Smooth muscle cell (in vitro differentiated cells): Measurements from ENCODE around the gene ANO2. TPM values are rescaled to one million over a fixed set of nuclear protein-coding genes. Genes with fewer than 3 reads are reported as not detected.

Experiments used
- DNase-seq: peaks from one replicate; lab custom pipeline; 2025; ENCODE audit not compliant: unreplicated experiment; lab: John Stamatoyannopoulos, UW
- H2AFZ ChIP-seq: fragments of 200-600 bp; sonication (generic); 2 replicates; pipeline ENCODE4 v1.6.0; 2016; ENCODE audit warnings: antibody characterized with exemption, low read depth, mild to moderate bottlenecking
- H3F3A ChIP-seq: fragments of 200-600 bp; sonication (generic); 2 replicates; pipeline ENCODE4 v1.6.0; 2017; ENCODE audit warnings: antibody characterized with exemption, low read depth
- H3K27ac ChIP-seq: fragments of 200-600 bp; sonication (generic); 2 replicates; pipeline ENCODE4 v1.5.1; 2016; ENCODE audit warnings: low read depth, mild to moderate bottlenecking
- H3K27me3 ChIP-seq: fragments of 200-600 bp; sonication (generic); 2 replicates; pipeline ENCODE4 v1.6.1; 2016; ENCODE audit warnings: low read depth, mild to moderate bottlenecking
- H3K36me3 ChIP-seq: fragments of 200-600 bp; sonication (generic); 2 replicates; pipeline ENCODE4 v1.5.1; 2016; ENCODE audit warnings: low read depth
- H3K4me1 ChIP-seq: fragments of 200-600 bp; sonication (generic); 2 replicates; pipeline ENCODE4 v1.5.1; 2016; ENCODE audit warnings: low read depth
- H3K4me2 ChIP-seq: fragments of 200-600 bp; sonication (generic); 2 replicates; pipeline ENCODE4 v1.6.0; 2016; ENCODE audit warnings: mild to moderate bottlenecking
- H3K4me3 ChIP-seq: fragments of 200-600 bp; sonication (generic); 2 replicates; pipeline ENCODE4 v1.5.1; 2016; ENCODE audit warnings: mild to moderate bottlenecking
- H3K79me2 ChIP-seq: fragments of 200-600 bp; sonication (generic); 2 replicates; pipeline ENCODE4 v1.6.0; 2016; ENCODE audit warnings: low read depth, mild to moderate bottlenecking
- H3K9ac ChIP-seq: fragments of 200-600 bp; sonication (generic); 2 replicates; pipeline ENCODE4 v1.6.0; 2016; ENCODE audit warnings: low read depth
- H3K9me3 ChIP-seq: fragments of 200-600 bp; sonication (generic); replicated peaks from 2 replicates; pipeline ENCODE4 v1.5.1; 2016; ENCODE audit warnings: low read depth
- H4K20me1 ChIP-seq: fragments of 200-600 bp; sonication (generic); 2 replicates; pipeline ENCODE4 v1.6.0; 2016; ENCODE audit warnings: low read depth
- WGBS: methylation state at CpG from one replicate; pipeline ENCODE4 v1.1.7; 2016; ENCODE audit warnings: low lambda C conversion rate; 5-methylcytosine and 5-hydroxymethylcytosine counted together
- polyA plus RNA-seq: library from polyadenylated mRNA; unstranded; fragments of >200 nt; fragmentation: Nextera tagmentation; extraction: Ambion mirVana; gene quantifications from 2 replicates; pipeline ENCODE4 v1.2.1, GENCODE V29; 2016
- total RNA-seq: library from RNA; depleted of rRNA; stranded (reverse); fragments of >200 nt; gene quantifications from 2 replicates; pipeline ENCODE4 v1.2.3, GENCODE V29; 2014
- TF ChIP-seq, protein P1 (sequence below): fragments of 200-600 bp; sonication (generic); IDR thresholded peaks from 2 replicates; pipeline ENCODE4 v1.5.1; 2017; ENCODE audit warnings: borderline replicate concordance, mild to moderate bottlenecking, antibody characterized with exemption; ENCODE audit not compliant: insufficient read depth, poor library complexity, severe bottlenecking

ANO2 gene
- total and polyA plus RNA-seq, 2 experiments from 2014 or later: 0.18 TPM; not detected in 1

DNA sequence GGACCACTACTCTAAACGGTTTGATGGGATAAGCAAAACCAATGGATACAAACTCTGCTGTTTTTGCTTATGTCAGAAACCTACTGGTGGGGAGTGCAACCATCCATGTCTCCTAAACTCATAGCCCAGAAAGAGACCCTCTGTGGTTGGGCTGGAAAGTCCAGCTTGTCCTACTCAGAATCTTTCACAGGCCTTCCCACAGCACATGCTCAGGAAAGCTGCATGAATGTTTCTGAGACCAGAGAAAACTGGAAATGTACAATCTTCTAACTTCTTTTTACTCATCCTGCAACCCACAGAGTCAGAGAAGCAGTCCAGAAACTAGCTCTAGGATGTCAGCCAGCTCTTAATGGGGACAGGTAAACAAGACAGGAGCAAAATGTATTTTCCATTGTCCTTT lies 73.3 kb downstream of the ANO2 start:
- Histone ChIP-seq H3K4me1 (no peaks in the 10 kb centered on the region), H3K79me2 (no peaks in the 10 kb centered on the region), H3K36me3 (no peaks in the 10 kb centered on the region), H3F3A (no peaks in the 10 kb centered on the region), H4K20me1 (no peaks in the 10 kb centered on the region), H3K9ac (no peak overlapping the region), H3K27ac (no peak overlapping the region), H3K9me3 (no peaks in the 10 kb centered on the region), H3K4me2 (no peak overlapping the region), H2AFZ (no peak overlapping the region), H3K27me3 (peaks cover 32% of the 10 kb centered on the region), H3K4me3 (no peak overlapping the region)
- TF ChIP-seq, protein P1, sequence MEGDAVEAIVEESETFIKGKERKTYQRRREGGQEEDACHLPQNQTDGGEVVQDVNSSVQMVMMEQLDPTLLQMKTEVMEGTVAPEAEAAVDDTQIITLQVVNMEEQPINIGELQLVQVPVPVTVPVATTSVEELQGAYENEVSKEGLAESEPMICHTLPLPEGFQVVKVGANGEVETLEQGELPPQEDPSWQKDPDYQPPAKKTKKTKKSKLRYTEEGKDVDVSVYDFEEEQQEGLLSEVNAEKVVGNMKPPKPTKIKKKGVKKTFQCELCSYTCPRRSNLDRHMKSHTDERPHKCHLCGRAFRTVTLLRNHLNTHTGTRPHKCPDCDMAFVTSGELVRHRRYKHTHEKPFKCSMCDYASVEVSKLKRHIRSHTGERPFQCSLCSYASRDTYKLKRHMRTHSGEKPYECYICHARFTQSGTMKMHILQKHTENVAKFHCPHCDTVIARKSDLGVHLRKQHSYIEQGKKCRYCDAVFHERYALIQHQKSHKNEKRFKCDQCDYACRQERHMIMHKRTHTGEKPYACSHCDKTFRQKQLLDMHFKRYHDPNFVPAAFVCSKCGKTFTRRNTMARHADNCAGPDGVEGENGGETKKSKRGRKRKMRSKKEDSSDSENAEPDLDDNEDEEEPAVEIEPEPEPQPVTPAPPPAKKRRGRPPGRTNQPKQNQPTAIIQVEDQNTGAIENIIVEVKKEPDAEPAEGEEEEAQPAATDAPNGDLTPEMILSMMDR: no peak
- WGBS: 79% methylated on average over 1 of the region's 1 CpG
- DNase-seq: no peak

- Histone ChIP-seq H3K4me2 (no peak overlapping the region), H3F3A (no peaks in the 10 kb centered on the region), H2AFZ (no peak overlapping the region), H3K27ac (no peak overlapping the region), H3K9me3 (no peaks in the 10 kb centered on the region), H3K9ac (no peak overlapping the region), H3K36me3 (no peaks in the 10 kb centered on the region), H3K27me3 (peaks cover 31% of the 10 kb centered on the region), H3K4me3 (no peak overlapping the region), H3K79me2 (no peaks in the 10 kb centered on the region), H3K4me1 (no peaks in the 10 kb centered on the region), H4K20me1 (no peaks in the 10 kb centered on the region)
- WGBS: 76% methylated on average over 3 of the region's 3 CpGs
- TF ChIP-seq, protein P1: no peak
- DNase-seq: no peak
Measured at GRCh38 chr12:5870183-5870582, 74.9 kb downstream of the ANO2 start.

DNA sequence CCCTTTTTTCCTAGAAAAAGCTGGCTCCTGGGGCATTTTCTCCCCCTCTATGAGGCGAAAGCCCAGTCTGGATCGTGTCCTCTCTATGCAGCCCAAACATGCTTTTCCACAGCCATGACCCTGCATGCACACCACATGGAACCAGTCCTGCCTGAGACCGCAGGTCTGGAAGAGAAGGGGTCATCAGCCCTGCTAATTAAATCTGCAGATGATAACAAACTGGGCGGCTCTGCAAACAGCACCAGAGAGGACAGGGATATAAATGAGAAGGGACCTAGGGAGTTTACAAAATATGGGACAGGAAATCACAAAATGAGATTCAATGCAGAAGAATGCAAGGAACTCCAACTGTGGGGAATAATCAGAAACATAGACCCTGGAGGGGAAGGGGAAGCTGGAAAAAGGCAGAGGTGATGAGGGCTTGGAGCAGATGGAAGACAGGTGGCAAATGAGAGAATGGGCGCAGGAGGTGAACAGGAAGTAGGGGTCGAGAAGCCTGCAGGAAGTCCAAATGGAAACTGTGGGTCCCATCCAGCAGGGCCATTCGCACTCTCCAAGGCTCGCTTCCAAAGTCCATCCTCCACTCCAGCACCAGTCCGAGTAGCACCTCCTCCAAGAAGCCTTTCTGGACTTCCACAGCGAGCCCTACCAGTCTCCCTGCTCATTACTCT lies 76.3 kb downstream of the ANO2 start:
- Histone ChIP-seq H3K9ac (no peak overlapping the region), H3K4me3 (no peak overlapping the region), H3K79me2 (no peaks in the 10 kb centered on the region), H3K4me2 (no peak overlapping the region), H4K20me1 (no peaks in the 10 kb centered on the region), H3F3A (no peaks in the 10 kb centered on the region), H3K4me1 (no peaks in the 10 kb centered on the region), H3K9me3 (no peaks in the 10 kb centered on the region), H3K27ac (no peak overlapping the region), H3K36me3 (no peaks in the 10 kb centered on the region), H3K27me3 (peaks cover 20% of the 10 kb centered on the region), H2AFZ (no peak overlapping the region)
- WGBS: 88% methylated on average over 10 of the region's 10 CpGs
- no peak for DNase-seq
- TF ChIP-seq, protein P1: no peak

- Histone ChIP-seq H4K20me1 (no peaks in the 10 kb centered on the region), H2AFZ (no peak overlapping the region), H3K9ac (no peak overlapping the region), H3K9me3 (no peaks in the 10 kb centered on the region), H3K27ac (no peak overlapping the region), H3F3A (no peaks in the 10 kb centered on the region), H3K27me3 (peaks cover 12% of the 10 kb centered on the region), H3K36me3 (no peaks in the 10 kb centered on the region), H3K79me2 (no peaks in the 10 kb centered on the region), H3K4me1 (no peaks in the 10 kb centered on the region), H3K4me3 (no peak overlapping the region), H3K4me2 (no peak overlapping the region)
- TF ChIP-seq, protein P1: no peak
- 100% methylated on average over 2 of the region's 2 CpGs for WGBS
- DNase-seq: no peak
Measured at GRCh38 chr12:5865397-5865796, 79.7 kb downstream of the ANO2 start.
